ENCODE results near the gene KDM4B. TPM values are rescaled to one million over a fixed set of nuclear protein-coding genes. Genes with fewer than 3 reads are reported as not detected.

KDM4B gene
- total and polyA plus RNA-seq, 5 experiments from 2014 or later, result 14.3 to 50.1 (median 18.7) TPM

DNA sequence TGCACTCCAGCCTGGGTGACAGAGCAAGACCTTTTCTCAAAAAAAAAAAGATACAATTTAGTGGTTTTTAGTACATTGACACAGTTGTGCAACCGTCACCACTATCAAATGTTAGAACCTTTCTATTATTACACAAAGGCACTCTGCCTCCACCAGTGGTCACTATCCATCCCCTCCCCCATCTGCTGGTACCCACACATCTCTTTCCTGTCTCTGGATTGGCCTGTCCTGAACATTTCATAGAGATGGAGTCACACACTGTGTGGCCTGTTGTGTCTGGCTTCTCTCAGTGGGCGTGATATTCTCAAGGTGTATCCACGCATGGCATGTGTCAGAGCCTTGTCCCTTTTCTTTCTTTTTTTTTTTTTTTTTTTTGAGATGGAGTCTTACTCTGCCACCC lies 11.2 kb downstream of the KDM4B start:
- Mint-ChIP-seq H3K4me3 (peak overlapping the region in 1 of 10 donors; percentile 15), H3K27ac (peak overlapping the region in 1 of 10 donors; percentile 39), H3K27me3 (no peaks in the 10 kb centered on the region), H3K36me3 (peaks cover 0 to 28% (median 4%) of the 10 kb centered on the region in 3 donors), H3K9me3 (no peaks in the 10 kb centered on the region), H3K4me1 (peaks cover 15 to 52% (median 39%) of the 10 kb centered on the region in 4 donors)
- POLR2A ChIA-PET, result no interaction called here
- ATAC-seq (no peak), DNase-seq (no peak)

DNA sequence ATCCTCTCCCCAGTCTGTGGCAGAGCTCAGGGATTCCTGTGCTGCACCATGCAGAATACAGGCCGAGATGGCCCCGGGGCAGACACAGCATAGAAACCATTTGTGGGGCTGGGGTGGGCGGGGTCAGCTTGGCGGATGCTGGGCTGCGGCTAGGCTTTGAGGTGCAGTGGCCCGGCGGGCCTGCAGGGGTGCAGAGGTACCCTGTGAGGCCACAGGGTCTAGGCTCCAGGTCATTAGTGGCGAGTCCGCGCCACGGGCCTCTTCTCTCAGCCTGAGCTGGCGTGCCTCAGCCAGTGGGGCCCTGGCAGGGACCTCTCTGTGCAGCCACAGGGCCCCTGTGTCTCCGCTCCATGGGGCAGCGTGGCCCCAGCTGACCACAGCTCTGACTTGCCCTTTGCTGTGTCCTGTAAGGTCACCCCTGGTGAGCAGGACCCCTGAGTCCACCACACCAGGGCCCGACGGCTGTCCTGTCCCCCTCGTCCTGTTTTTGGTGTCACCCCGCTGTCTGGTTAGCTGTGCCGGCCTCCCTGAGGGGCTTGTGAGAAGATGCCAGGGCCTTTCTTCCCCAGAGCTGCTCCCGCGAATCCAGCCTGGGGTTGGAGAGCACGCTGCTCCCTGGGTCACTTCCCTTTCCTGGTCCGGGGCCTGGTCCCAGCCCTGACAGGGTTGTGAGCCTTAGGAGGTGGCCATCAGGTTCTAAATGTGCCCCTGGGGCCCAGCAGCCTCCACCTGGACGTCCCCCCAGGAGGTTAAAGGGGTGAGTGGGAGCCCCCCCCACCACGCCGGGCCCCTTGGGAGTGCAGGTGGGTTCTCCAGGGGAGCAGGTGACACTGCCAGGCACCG lies 12.1 kb downstream of the KDM4B start:
- no peaks in the 10 kb centered on the region for H3K9me3 Mint-ChIP-seq

GRCh38 chr19:4981681-4981958 lies 12.7 kb downstream of the KDM4B start:
- Mint-ChIP-seq H3K27ac (peak overlapping the region in 5 of 10 donors; percentile 34 to 84 (median 52)), H3K9me3 (no peaks in the 10 kb centered on the region), H3K36me3 (peaks cover 0 to 28% (median 4%) of the 10 kb centered on the region in 3 donors), H3K4me1 (peaks cover 20 to 48% (median 40%) of the 10 kb centered on the region in 4 donors), H3K4me3 (no peak overlapping the region), H3K27me3 (no peaks in the 10 kb centered on the region)
- POLR2A ChIA-PET, result no interaction called here
- DNase-seq, result no peak
- peak in 1 of 2 donors; percentile 71 for ATAC-seq

More for the DNA sequence above, 12.1 kb downstream of the KDM4B start:
- peaks cover 0 to 28% (median 4%) of the 10 kb centered on the region in 3 donors for H3K36me3 Mint-ChIP-seq
- no peaks in the 10 kb centered on the region for H3K27me3 Mint-ChIP-seq
- peaks cover 18 to 48% (median 39%) of the 10 kb centered on the region in 4 donors for H3K4me1 Mint-ChIP-seq
- ATAC-seq (no peak), DNase-seq (no peak)
- peak overlapping the region in 3 of 10 donors; percentile 34 to 60 (median 52) for H3K27ac Mint-ChIP-seq
- POLR2A ChIA-PET, result no interaction called here
- H3K4me3 Mint-ChIP-seq, result no peak overlapping the region

DNA sequence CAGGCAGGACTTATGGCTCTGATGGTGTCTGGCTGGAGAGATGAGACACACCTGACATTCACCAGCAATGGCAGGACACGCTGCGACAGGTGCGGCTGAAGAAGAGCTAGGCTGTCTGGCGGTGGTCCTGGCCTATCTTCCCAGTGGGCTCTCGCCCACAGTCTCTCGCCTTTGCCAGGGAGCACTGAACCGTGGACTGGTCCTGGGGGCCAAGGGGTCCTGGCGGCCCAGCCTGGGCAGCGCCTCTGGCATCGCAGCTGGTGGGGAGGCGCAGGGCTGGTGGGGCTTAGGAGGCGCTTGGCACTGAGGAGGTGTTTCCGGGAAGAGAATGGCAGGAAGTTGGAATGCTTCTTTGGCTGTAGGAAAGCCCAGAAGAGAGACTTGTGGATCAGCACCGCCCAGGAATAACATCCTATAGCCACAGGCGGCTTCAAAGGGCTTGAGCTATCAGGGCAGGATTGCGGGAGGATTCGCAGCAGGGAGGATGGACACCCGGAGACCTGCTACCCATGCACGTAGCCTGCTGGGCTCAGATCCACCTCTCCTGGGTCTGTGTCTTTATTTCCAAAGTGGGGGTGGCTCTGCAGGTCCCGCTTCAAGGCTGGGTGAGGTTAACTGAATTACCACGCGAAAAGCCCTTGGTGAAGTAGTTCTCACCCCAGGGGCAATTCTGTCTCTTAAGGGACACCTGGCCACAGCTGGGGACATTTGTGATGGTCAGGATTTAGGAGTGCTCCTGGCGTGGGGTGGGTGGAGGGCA lies 14.6 kb downstream of the KDM4B start:
- POLR2A ChIA-PET, result interaction anchor here (1.5 kb wide), 1 partner anchor 13 kb away, joined by 6 read pairs; no protein-coding TSS in a partner anchor
- Mint-ChIP-seq H3K9me3 (no peaks in the 10 kb centered on the region), H3K27me3 (no peaks in the 10 kb centered on the region), H3K27ac (no peak overlapping the region), H3K4me3 (no peak overlapping the region), H3K36me3 (peaks cover 0 to 19% (median 2%) of the 10 kb centered on the region in 3 donors), H3K4me1 (peaks cover 24 to 49% (median 41%) of the 10 kb centered on the region in 4 donors)
- no peak for ATAC-seq
- DNase-seq, result no peak

GRCh38 chr19:4984106-4984380 lies 15.1 kb downstream of the KDM4B start:
- ATAC-seq (no peak), DNase-seq (no peak)
- H3K4me1 Mint-ChIP-seq, result peaks cover 24 to 49% (median 39%) of the 10 kb centered on the region in 4 donors
- POLR2A ChIA-PET, result interaction anchor here (1.5 kb wide), 1 partner anchor 13 kb away, joined by 6 read pairs; no protein-coding TSS in a partner anchor
- no peak overlapping the region for H3K27ac Mint-ChIP-seq
- H3K27me3 Mint-ChIP-seq, result no peaks in the 10 kb centered on the region
- peaks cover 0 to 19% (median 2%) of the 10 kb centered on the region in 3 donors for H3K36me3 Mint-ChIP-seq
- H3K9me3 Mint-ChIP-seq, result no peaks in the 10 kb centered on the region
- no peak overlapping the region for H3K4me3 Mint-ChIP-seq

DNA sequence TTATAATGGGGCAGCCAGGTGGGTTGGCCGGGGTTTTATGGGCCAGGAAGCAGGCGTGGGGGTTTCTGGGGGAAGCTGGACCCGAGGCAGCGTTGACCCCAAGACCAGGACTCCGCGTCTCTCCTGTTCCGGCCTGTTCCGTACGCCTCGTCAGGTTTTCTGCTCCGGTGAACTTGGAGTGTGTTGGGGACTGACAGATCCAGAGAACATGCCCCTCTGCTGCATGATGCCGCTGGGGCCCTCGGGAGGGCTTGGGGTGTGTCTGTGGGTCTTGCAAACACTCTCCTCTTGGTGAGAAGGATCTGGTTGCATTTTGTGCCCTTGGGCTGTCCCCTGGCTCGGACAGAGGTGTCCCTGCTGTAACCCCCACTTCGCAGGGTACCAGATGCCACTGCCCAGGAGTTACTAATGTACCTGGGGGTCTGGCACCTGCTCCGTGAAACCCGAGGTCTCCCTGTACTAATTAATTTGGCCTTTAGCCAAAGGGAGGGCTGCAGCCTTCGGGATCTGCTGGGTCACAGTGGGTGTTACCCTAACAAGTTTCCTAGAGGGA lies 15.6 kb downstream of the KDM4B start:
- peaks cover 23 to 49% (median 40%) of the 10 kb centered on the region in 4 donors for H3K4me1 Mint-ChIP-seq
- no peaks in the 10 kb centered on the region for H3K9me3 Mint-ChIP-seq
- H3K27me3 Mint-ChIP-seq, result no peaks in the 10 kb centered on the region
- POLR2A ChIA-PET, result no interaction called here
- no peak overlapping the region for H3K27ac Mint-ChIP-seq
- ATAC-seq (no peak), DNase-seq (no peak)
- H3K36me3 Mint-ChIP-seq, result peaks cover 0 to 19% (median 2%) of the 10 kb centered on the region in 3 donors
- H3K4me3 Mint-ChIP-seq, result no peak overlapping the region

DNA sequence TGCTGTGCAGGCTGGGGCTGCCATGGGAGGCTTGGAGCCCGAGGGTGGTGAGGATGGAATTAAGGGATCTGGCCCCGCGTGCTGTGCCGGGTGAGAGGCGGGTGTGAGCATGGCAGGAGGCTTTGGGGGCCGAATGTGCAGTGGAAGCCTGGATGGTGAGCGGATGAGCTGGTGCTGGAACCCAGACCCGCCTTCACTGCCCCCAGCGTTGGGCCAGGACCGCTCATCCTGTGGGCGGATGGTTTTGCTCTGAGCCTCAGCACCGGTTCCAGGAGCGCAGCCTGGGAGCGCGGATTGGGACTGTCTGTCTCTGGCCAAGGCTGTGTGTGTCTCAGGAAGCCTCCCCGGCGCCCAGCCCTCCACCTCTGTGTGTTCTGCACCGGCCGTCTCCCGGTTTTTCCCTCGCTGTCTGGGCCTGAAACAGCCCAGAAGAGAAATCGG lies 16.7 kb downstream of the KDM4B start:
- no peak overlapping the region for H3K4me3 Mint-ChIP-seq
- H3K9me3 Mint-ChIP-seq, result peaks cover 0 to 4% (median 0%) of the 10 kb centered on the region in 9 donors
- peak overlapping the region in 1 of 10 donors; percentile 66 for H3K27ac Mint-ChIP-seq
- H3K4me1 Mint-ChIP-seq, result peaks cover 24 to 51% (median 40%) of the 10 kb centered on the region in 4 donors
- H3K27me3 Mint-ChIP-seq, result no peaks in the 10 kb centered on the region
- POLR2A ChIA-PET, result no interaction called here
- peaks cover 0 to 22% (median 2%) of the 10 kb centered on the region in 3 donors for H3K36me3 Mint-ChIP-seq
- DNase-seq (no peak), ATAC-seq (no peak)

- H3K4me3 Mint-ChIP-seq, result no peak overlapping the region
- POLR2A ChIA-PET, result interaction anchor here (1.9 kb wide), 1 partner anchor 17 kb away, joined by 4 read pairs; the partner anchor contains the start of gene KDM4B
- peaks cover 0 to 22% (median 2%) of the 10 kb centered on the region in 3 donors for H3K36me3 Mint-ChIP-seq
- peaks cover 22 to 51% (median 37%) of the 10 kb centered on the region in 4 donors for H3K4me1 Mint-ChIP-seq
- no peak for DNase-seq
- peak overlapping the region in 1 of 10 donors; percentile 67 for H3K27ac Mint-ChIP-seq
- H3K9me3 Mint-ChIP-seq, result peaks cover 0 to 4% (median 0%) of the 10 kb centered on the region in 9 donors
- no peak for ATAC-seq
- H3K27me3 Mint-ChIP-seq, result no peaks in the 10 kb centered on the region
Measured at GRCh38 chr19:4986056-4986455, 17.1 kb downstream of the KDM4B start.

DNA sequence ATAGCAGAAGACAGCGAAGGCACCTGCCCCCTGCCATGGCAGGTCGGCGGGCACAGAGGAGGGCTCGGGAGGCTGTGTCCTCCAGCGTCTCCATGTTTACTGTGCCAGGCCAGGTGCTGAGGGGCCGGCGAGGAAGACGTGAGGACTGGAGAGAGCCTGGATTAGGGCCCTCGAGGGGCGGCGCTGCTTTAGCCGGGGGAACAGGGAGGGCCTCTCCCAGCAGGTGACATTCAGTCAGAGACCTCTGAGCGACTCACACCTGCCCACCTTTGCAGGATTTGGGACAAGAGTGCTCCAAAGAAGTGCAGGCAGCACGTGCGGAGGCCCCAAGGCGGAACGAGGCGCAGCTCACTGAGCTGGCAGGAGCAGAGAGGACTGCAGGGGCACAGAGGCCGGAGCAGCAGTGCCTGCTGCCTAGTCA lies 17.6 kb downstream of the KDM4B start:
- Mint-ChIP-seq H3K36me3 (peaks cover under 1 to 22% (median 4%) of the 10 kb centered on the region in 3 donors), H3K27ac (peak overlapping the region in 1 of 10 donors; percentile 67), H3K4me3 (no peak overlapping the region), H3K9me3 (peaks cover 0 to 4% (median 0%) of the 10 kb centered on the region in 9 donors), H3K4me1 (peaks cover 22 to 49% (median 36%) of the 10 kb centered on the region in 4 donors), H3K27me3 (no peaks in the 10 kb centered on the region)
- POLR2A ChIA-PET, result interaction anchor here (1.9 kb wide), 1 partner anchor 18 kb away, joined by 4 read pairs; the partner anchor contains the start of gene KDM4B
- ATAC-seq, result no peak
- DNase-seq, result no peak

GRCh38 chr19:4987256-4987655 lies 18.3 kb downstream of the KDM4B start:
- peaks cover 20 to 45% (median 35%) of the 10 kb centered on the region in 4 donors for H3K4me1 Mint-ChIP-seq

DNA sequence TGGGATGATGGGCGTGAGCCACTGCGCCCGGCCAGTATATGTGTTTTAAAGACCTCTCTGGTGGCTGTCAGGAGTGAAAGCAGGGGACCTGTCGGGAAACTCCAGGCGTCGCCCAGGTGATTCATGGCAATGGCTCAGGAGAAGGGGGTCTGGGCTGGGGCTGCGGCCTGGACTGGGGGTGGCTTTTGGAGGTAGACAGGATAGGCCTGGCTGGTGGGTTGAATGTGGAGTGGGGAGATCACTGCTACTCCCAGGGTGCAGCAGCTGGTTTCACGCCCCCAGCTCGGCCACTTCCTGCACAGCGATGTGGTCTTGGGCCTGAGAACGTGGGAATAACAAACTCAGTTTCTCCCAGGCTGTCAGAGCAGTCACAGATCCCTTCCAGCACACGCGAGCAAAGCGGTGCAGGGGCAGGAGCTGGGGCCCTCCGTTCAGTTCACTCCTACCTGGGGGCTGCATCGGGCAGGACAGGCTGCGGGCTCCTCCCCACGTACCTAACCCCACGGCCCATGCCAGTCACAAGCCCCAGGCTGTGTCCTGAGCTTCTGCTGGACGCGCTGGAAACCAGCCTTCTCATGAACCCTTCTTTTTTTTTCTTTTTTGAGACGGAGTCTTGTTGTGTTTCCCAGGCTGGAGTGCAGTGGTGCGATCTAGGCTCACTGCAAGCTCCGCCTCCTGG lies 18.9 kb downstream of the KDM4B start:
- H3K36me3 Mint-ChIP-seq, result peaks cover 9 to 30% (median 14%) of the 10 kb centered on the region in 3 donors
- peaks cover 18 to 45% (median 35%) of the 10 kb centered on the region in 4 donors for H3K4me1 Mint-ChIP-seq
- no peak for DNase-seq
- POLR2A ChIA-PET, result interaction anchor here (1.9 kb wide), 1 partner anchor 19 kb away, joined by 4 read pairs; the partner anchor contains the start of gene KDM4B
- H3K27me3 Mint-ChIP-seq, result no peaks in the 10 kb centered on the region
- H3K4me3 Mint-ChIP-seq, result peak overlapping the region in 1 of 10 donors; percentile 15
- ATAC-seq, result no peak
- H3K9me3 Mint-ChIP-seq, result peaks cover 0 to 14% (median 6%) of the 10 kb centered on the region in 9 donors
- H3K27ac Mint-ChIP-seq, result peak overlapping the region in 2 of 10 donors; percentile 77 to 82

More at GRCh38 chr19:4987256-4987655, 18.3 kb downstream of the KDM4B start:
- H3K9me3 Mint-ChIP-seq, result peaks cover 0 to 10% (median 4%) of the 10 kb centered on the region in 9 donors
- H3K27ac Mint-ChIP-seq, result peak overlapping the region in 1 of 10 donors; percentile 77
- H3K36me3 Mint-ChIP-seq, result peaks cover 5 to 28% (median 12%) of the 10 kb centered on the region in 3 donors
- no peak overlapping the region for H3K4me3 Mint-ChIP-seq
- DNase-seq, result no peak
- ATAC-seq, result no peak
- POLR2A ChIA-PET, result interaction anchor here (1.9 kb wide), 1 partner anchor 19 kb away, joined by 4 read pairs; the partner anchor contains the start of gene KDM4B
- H3K27me3 Mint-ChIP-seq, result no peaks in the 10 kb centered on the region

Data from naive thymus-derived CD8-positive, alpha-beta T cell (primary cell).